B cell (primary cell): Measurements from ENCODE around the gene TNIK. TPM values are rescaled to one million over a fixed set of nuclear protein-coding genes. Genes with fewer than 3 reads are reported as not detected.

ENCODE experiments used
- ATAC-seq: fragments of 200-7000 bp; cut with Tn5 transposase; one replicate; pipeline ENCODE4 v1.10.0; 2021; ENCODE audit warnings: low read depth, mild to moderate bottlenecking, moderate number of reproducible peaks, moderate library complexity
- CTCF ChIA-PET: fragments of 350-600 bp; sonication (Branson Sonifier 250); formaldehyde crosslinking; loops from one replicate; lab custom pipeline; 2021; ENCODE audit warnings: antibody characterized with exemption, inconsistent platforms; lab: Charles Lee
- POLR2A ChIA-PET: fragments of 350-600 bp; sonication (Branson Sonifier 250); formaldehyde crosslinking; loops from one replicate; lab custom pipeline; 2021; ENCODE audit warnings: antibody characterized with exemption; lab: Charles Lee
- DNase-seq: peaks from one replicate; pipeline ENCODE4 v3.0.0; 2013
- H2AFZ ChIP-seq: 2 replicates; pipeline ENCODE4 v1.6.1; 2012; ENCODE audit warnings: mild to moderate bottlenecking, low read depth, low read length; ENCODE audit not compliant: insufficient read depth, poor library complexity, severe bottlenecking
- H3K27ac ChIP-seq, 2 donors: 1 replicate in 1 of 2; 2 replicates in 1 of 2; pipeline ENCODE4 v1.5.1; 2012 to 2013; ENCODE audit warnings: low read length in 2 of 2, mild to moderate bottlenecking in 2 of 2, moderate library complexity in 1 of 2
- H3K27me3 ChIP-seq, 4 experiments: fragments of 200-600 bp in 1 of 4; sonication (generic) in 1 of 4; replicated peaks in 1 of 4; 1 replicate in 2 of 4; 2 replicates in 2 of 4; pipeline versions ENCODE4 v1.6.1 to v1.7.0; 2013 to 2016; ENCODE audit warnings: low read length in 3 of 4, mild to moderate bottlenecking in 2 of 4, mixed read lengths in 1 of 4, moderate library complexity in 1 of 4; ENCODE audit not compliant: insufficient read depth in 4 of 4, control insufficient read depth in 3 of 4; ENCODE audit errors: control extremely low read depth in 1 of 4
- H3K36me3 ChIP-seq, 2 experiments: replicated peaks in 1 of 2; 1 replicate in 1 of 2; 2 replicates in 1 of 2; pipeline versions ENCODE4 v1.6.1 to v1.7.1; 2013; ENCODE audit warnings: low read length in 1 of 2; ENCODE audit not compliant: insufficient read depth in 2 of 2, control insufficient read depth in 1 of 2; ENCODE audit errors: control extremely low read depth in 1 of 2, extremely low read depth in 1 of 2
- H3K4me1 ChIP-seq, 2 donors: fragments of 200-600 bp in 1 of 2; sonication (generic) in 1 of 2; 1 replicate in 1 of 2; 2 replicates in 1 of 2; pipeline versions ENCODE4 v1.5.1 to v1.6.1; 2013 to 2017; ENCODE audit warnings: low read length in 2 of 2; ENCODE audit not compliant: control insufficient read depth in 2 of 2, insufficient read depth in 2 of 2
- H3K4me2 ChIP-seq: replicated peaks from 2 replicates; pipeline ENCODE3; 2012; ENCODE audit warnings: mild to moderate bottlenecking, low read depth, low read length; ENCODE audit not compliant: poor library complexity, severe bottlenecking
- H3K4me3 ChIP-seq, 5 experiments: fragments of 200-600 bp in 1 of 5; sonication (generic) in 1 of 5; 1 replicate in 3 of 5; 2 replicates in 2 of 5; pipeline versions ENCODE4 v1.5.1 to v1.7.0; 2011 to 2016; ENCODE audit warnings: low read length in 4 of 5, mild to moderate bottlenecking in 4 of 5, low read depth in 2 of 5, control low read depth in 1 of 5, moderate library complexity in 1 of 5; ENCODE audit not compliant: insufficient read depth in 1 of 5; ENCODE audit errors: control extremely low read depth in 1 of 5, extremely low read depth in 1 of 5
- H3K79me2 ChIP-seq: fragments of 200-600 bp; sonication (generic); one replicate; pipeline ENCODE4 v1.6.0; 2016; ENCODE audit warnings: low read length; ENCODE audit not compliant: control insufficient read depth, insufficient read depth
- H3K9ac ChIP-seq: fragments of 200-600 bp; sonication (generic); 2 replicates; pipeline ENCODE4 v1.6.1; 2017; ENCODE audit warnings: mild to moderate bottlenecking, low read length, moderate library complexity
- H3K9me3 ChIP-seq, 3 donors: one replicate each; pipeline versions ENCODE4 v1.6.1 to v1.7.1; 2013; ENCODE audit warnings: low read length in 2 of 3; ENCODE audit not compliant: control insufficient read depth in 2 of 3, insufficient read depth in 1 of 3; ENCODE audit errors: control extremely low read depth in 1 of 3
- H4K20me1 ChIP-seq: 2 replicates; pipeline ENCODE4 v1.6.0; 2012; ENCODE audit warnings: mild to moderate bottlenecking, low read length; ENCODE audit not compliant: insufficient read depth, control insufficient read depth, poor library complexity, severe bottlenecking
- H3K27ac Mint-ChIP-seq: one replicate; pipeline ENCODE4 v1.8.0; 2021; ENCODE audit warnings: mixed read lengths
- H3K27me3 Mint-ChIP-seq: one replicate; pipeline ENCODE4 v1.8.0; 2021; ENCODE audit warnings: mixed read lengths
- H3K4me1 Mint-ChIP-seq: one replicate; pipeline ENCODE4 v1.8.0; 2021; ENCODE audit warnings: mixed read lengths
- H3K4me3 Mint-ChIP-seq: one replicate; pipeline ENCODE4 v1.8.0; 2021; ENCODE audit warnings: mixed read lengths
- H3K9me3 Mint-ChIP-seq: one replicate; pipeline ENCODE4 v1.8.0; 2022; ENCODE audit warnings: mixed read lengths; ENCODE audit not compliant: insufficient read depth
- EZH2 ChIP-seq: IDR thresholded peaks from 2 replicates; pipeline ENCODE4 v1.6.1; 2012; ENCODE audit warnings: borderline replicate concordance, low read depth, mild to moderate bottlenecking, moderate library complexity, low read length; ENCODE audit not compliant: insufficient read depth, poor library complexity, severe bottlenecking
- WGBS: methylation state at CpG from one replicate; pipeline ENCODE4 v1.1.5; 2013; ENCODE audit warnings: missing lambda C conversion rate; ENCODE audit not compliant: insufficient coverage; 5-methylcytosine and 5-hydroxymethylcytosine counted together
- intact Hi-C: fragments of 100-400 bp; cut with micrococcal nuclease; formaldehyde crosslinking; loops from one replicate; pipeline ENCODE4 v1.10.0; 2022
- polyA plus RNA-seq: library from polyadenylated mRNA; depleted of rRNA; stranded (reverse); fragments of >200 nt; gene quantifications from 2 replicates; pipeline ENCODE4 v1.2.3, GENCODE V29; 2012
- total RNA-seq, 2 donors: library from RNA; stranded (reverse); fragments of 120-200 nt in 1 of 2; gene quantifications; 1 replicate in 1 of 2; 2 replicates in 1 of 2; pipeline versions ENCODE4 v1.2.3 to v1.2.4, GENCODE V29; 2013 to 2022
- TF ChIP-seq, protein P1 (sequence below): fragments of 200-600 bp; IDR thresholded peaks from one replicate; pipeline ENCODE4 v1.8.0; 2022; ENCODE audit warnings: antibody characterized with exemption, mild to moderate bottlenecking

The TNIK gene
- total and polyA plus RNA-seq, 2 donors (not counting 1 experiment from before 2014, with no cell fraction given) = 0.66 to 7.7 TPM

DNA sequence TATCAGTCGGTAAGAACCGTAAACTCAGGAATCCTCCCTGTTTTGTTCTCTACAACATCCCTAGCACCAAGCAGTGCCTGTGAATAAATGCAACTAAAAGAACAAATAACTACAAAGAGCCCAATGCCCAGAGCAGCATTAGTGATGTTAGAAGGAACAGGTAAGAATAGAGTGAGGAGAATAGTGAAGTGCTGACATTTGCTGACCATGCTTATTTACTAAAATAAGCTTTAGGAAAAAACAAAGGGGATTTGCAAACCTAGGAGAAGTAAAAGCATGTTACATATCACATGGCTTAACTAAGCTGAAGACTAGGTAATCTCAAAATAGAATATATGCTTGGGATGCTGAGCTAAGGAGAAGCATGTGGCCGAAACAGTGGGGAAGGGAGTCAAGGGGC is 247.6 kb downstream of the TNIK start:
- ATAC-seq (no peak), DNase-seq (no peak)
- Histone ChIP-seq H2AFZ (no peak overlapping the region), H3K27ac (no peak overlapping the region), H3K79me2 (no peaks in the 10 kb centered on the region), H4K20me1 (no peaks in the 10 kb centered on the region), H3K9ac (no peak overlapping the region), H3K4me3 (no peak overlapping the region), H3K27me3 (no peaks in the 10 kb centered on the region), H3K4me1 (no peaks in the 10 kb centered on the region), H3K4me2 (no peak overlapping the region), H3K36me3 (no peaks in the 10 kb centered on the region), H3K9me3 (no peaks in the 10 kb centered on the region)
- H3K4me1 Mint-ChIP-seq = no peaks in the 10 kb centered on the region
- POLR2A ChIA-PET = no interaction called here
- CTCF ChIA-PET = interaction anchor here (0.6 kb wide), 1 partner anchor 877 kb away, joined by 3 read pairs; no protein-coding TSS in a partner anchor
- intact Hi-C loops = no loop called here
- WGBS = no CpG with 5 or more reads among the region's 3 CpGs
- TF ChIP-seq EZH2 = no peak
- TF ChIP-seq, protein P1, sequence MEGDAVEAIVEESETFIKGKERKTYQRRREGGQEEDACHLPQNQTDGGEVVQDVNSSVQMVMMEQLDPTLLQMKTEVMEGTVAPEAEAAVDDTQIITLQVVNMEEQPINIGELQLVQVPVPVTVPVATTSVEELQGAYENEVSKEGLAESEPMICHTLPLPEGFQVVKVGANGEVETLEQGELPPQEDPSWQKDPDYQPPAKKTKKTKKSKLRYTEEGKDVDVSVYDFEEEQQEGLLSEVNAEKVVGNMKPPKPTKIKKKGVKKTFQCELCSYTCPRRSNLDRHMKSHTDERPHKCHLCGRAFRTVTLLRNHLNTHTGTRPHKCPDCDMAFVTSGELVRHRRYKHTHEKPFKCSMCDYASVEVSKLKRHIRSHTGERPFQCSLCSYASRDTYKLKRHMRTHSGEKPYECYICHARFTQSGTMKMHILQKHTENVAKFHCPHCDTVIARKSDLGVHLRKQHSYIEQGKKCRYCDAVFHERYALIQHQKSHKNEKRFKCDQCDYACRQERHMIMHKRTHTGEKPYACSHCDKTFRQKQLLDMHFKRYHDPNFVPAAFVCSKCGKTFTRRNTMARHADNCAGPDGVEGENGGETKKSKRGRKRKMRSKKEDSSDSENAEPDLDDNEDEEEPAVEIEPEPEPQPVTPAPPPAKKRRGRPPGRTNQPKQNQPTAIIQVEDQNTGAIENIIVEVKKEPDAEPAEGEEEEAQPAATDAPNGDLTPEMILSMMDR = no peak
- no peaks in the 10 kb centered on the region for H3K9me3 Mint-ChIP-seq
- H3K27me3 Mint-ChIP-seq = no peaks in the 10 kb centered on the region
- H3K27ac Mint-ChIP-seq = no peak overlapping the region
- H3K4me3 Mint-ChIP-seq = no peak overlapping the region

GRCh38 chr3:171206283-171206682 is 253.9 kb downstream of the TNIK start:
- H3K4me2 ChIP-seq = no peak overlapping the region
- no peak overlapping the region for H3K9ac ChIP-seq
- no CpG with 5 or more reads among the region's 1 CpG for WGBS
- ChIA-PET POLR2A (no interaction called here), CTCF (no interaction called here)
- TF ChIP-seq, protein P1 = no peak
- TF ChIP-seq EZH2 = no peak
- Mint-ChIP-seq H3K4me1 (no peaks in the 10 kb centered on the region), H3K27ac (no peak overlapping the region), H3K27me3 (no peaks in the 10 kb centered on the region), H3K9me3 (no peaks in the 10 kb centered on the region), H3K4me3 (no peak overlapping the region)
- no peaks in the 10 kb centered on the region for H3K4me1 ChIP-seq
- H3K4me3 ChIP-seq = no peak overlapping the region
- no peak overlapping the region for H3K27ac ChIP-seq
- intact Hi-C loops = no loop called here
- no peaks in the 10 kb centered on the region for H3K27me3 ChIP-seq
- H4K20me1 ChIP-seq = no peaks in the 10 kb centered on the region
- DNase-seq (no peak), ATAC-seq (no peak)
- no peaks in the 10 kb centered on the region for H3K9me3 ChIP-seq
- H3K79me2 ChIP-seq = no peaks in the 10 kb centered on the region
- H2AFZ ChIP-seq = no peak overlapping the region
- H3K36me3 ChIP-seq = no peaks in the 10 kb centered on the region
